HCT116 (cell line): ENCODE measurements around the gene IP6K3. TPM values are rescaled to one million over a fixed set of nuclear protein-coding genes. Genes with fewer than 3 reads are reported as not detected.

Experiments
- ATAC-seq: fragments of 200-7000 bp; cut with Tn5 transposase; 2 replicates; pipeline ENCODE4 v1.9.1; 2020; ENCODE audit warnings: mild to moderate bottlenecking, moderate library complexity
- BruUV-seq: library from RNA; stranded (reverse); fragments of 400-500 nt; replicated peaks from 2 replicates; lab custom pipeline; 2021; lab: Mats Ljungman, UMichigan
- CTCF ChIA-PET: fragments of 300-600 bp; sonication (Branson Sonifier 250); formaldehyde crosslinking; loops from one replicate; lab custom pipeline; 2021; ENCODE audit warnings: antibody characterized with exemption; lab: Charles Lee
- POLR2A ChIA-PET: fragments of 300-600, 350-600 bp; sonication (Branson Sonifier 250); formaldehyde crosslinking; loops from one replicate; lab custom pipeline; 2021; ENCODE audit warnings: antibody characterized with exemption; lab: Charles Lee
- RAD21 ChIA-PET, 2 experiments: fragments of 300-600 bp; sonication (Branson Sonifier 250); formaldehyde crosslinking; loops; one replicate each; lab custom pipeline; 2023; ENCODE audit warnings: low total read pairs in 2 of 2; ENCODE audit not compliant: uncharacterized antibody in 2 of 2, unreplicated experiment in 2 of 2, low non-redundant PET in 1 of 2; lab: Charles Lee
- DNase-seq: peaks from one replicate; pipeline ENCODE4 v3.0.0-alpha.2; 2010; ENCODE audit warnings: low read depth, low spot score
- H2AFZ ChIP-seq: fragments of 200-600 bp; shearing (Covaris generic), sonication (generic); 2 replicates; pipeline ENCODE4 v1.6.1; 2017; ENCODE audit warnings: low read depth, mixed run types, mixed read lengths, antibody characterized with exemption, low read length; ENCODE audit not compliant: poor library complexity, severe bottlenecking
- H3K27ac ChIP-seq: 2 replicates; pipeline ENCODE4 v1.5.1; 2012; ENCODE audit warnings: low read depth, low read length
- H3K27me3 ChIP-seq: fragments of 200-600 bp; sonication (generic); 2 replicates; pipeline ENCODE4 v1.6.1; 2016; ENCODE audit warnings: mixed run types, low read length, mixed read lengths; ENCODE audit not compliant: insufficient read depth
- H3K36me3 ChIP-seq, 2 experiments: fragments of 200-500 bp in 1 of 2; fragments of 200-600 bp in 1 of 2; sonication (Bioruptor generic) in 1 of 2; sonication (generic) in 1 of 2; 2 replicates each; pipeline versions ENCODE4 v1.5.1 to v1.6.1; 2014 to 2016; ENCODE audit warnings: low read length in 2 of 2, inconsistent platforms in 1 of 2, mixed read lengths in 1 of 2, mixed run types in 1 of 2; ENCODE audit not compliant: insufficient read depth in 2 of 2, control insufficient read depth in 1 of 2
- H3K4me1 ChIP-seq, 2 experiments: fragments of 200-600 bp in 1 of 2; sonication (generic) in 1 of 2; 2 replicates each; pipeline versions ENCODE4 v1.5.1 to v1.6.1; 2012 to 2017; ENCODE audit warnings: low read length in 2 of 2, inconsistent platforms in 1 of 2, mild to moderate bottlenecking in 1 of 2, mixed read lengths in 1 of 2, mixed run types in 1 of 2, moderate library complexity in 1 of 2; ENCODE audit not compliant: insufficient read depth in 2 of 2, control insufficient read depth in 1 of 2
- H3K4me2 ChIP-seq: fragments of 200-600 bp; sonication (generic); 2 replicates; pipeline ENCODE4 v1.6.1; 2017; ENCODE audit warnings: mixed run types, low read length, mixed read lengths
- H3K4me3 ChIP-seq, 2 experiments: fragments of 200-600 bp in 1 of 2; sonication (generic) in 1 of 2; replicated peaks in 1 of 2; 2 replicates each; pipeline ENCODE4 v1.5.1; 2011 to 2016; ENCODE audit warnings: low read length in 2 of 2, control low read depth in 1 of 2, low read depth in 1 of 2, mild to moderate bottlenecking in 1 of 2, mixed read lengths in 1 of 2, mixed run types in 1 of 2
- H3K79me2 ChIP-seq: fragments of 200-600 bp; sonication (generic); 2 replicates; pipeline ENCODE4 v1.6.1; 2017; ENCODE audit warnings: mild to moderate bottlenecking, mixed run types, low read length, moderate library complexity, mixed read lengths; ENCODE audit not compliant: insufficient read depth
- H3K9ac ChIP-seq: fragments of 200-600 bp; sonication (generic); 2 replicates; pipeline ENCODE4 v1.6.1; 2016; ENCODE audit warnings: low read length, mixed read lengths
- H3K9me2 ChIP-seq: fragments of 200-600 bp; sonication (generic), shearing (Covaris generic); 2 replicates; pipeline ENCODE4 v1.6.1; 2017; ENCODE audit warnings: mixed run types, mild to moderate bottlenecking, moderate library complexity; ENCODE audit not compliant: insufficient read depth
- H3K9me3 ChIP-seq, 2 experiments: fragments of 200-500 bp in 1 of 2; fragments of 200-600 bp in 1 of 2; sonication (Bioruptor generic) in 1 of 2; sonication (generic) in 1 of 2; 2 replicates each; pipeline ENCODE4 v1.6.1; 2014 to 2017; ENCODE audit warnings: low read length in 2 of 2, mixed read lengths in 2 of 2, inconsistent platforms in 1 of 2, low read depth in 1 of 2, mild to moderate bottlenecking in 1 of 2, mixed run types in 1 of 2, moderate library complexity in 1 of 2; ENCODE audit not compliant: control insufficient read depth in 1 of 2, insufficient read depth in 1 of 2
- H4K20me1 ChIP-seq: fragments of 200-600 bp; sonication (generic), shearing (Covaris generic); 2 replicates; pipeline ENCODE4 v1.6.1; 2017; ENCODE audit warnings: mixed run types, mild to moderate bottlenecking, moderate library complexity; ENCODE audit not compliant: insufficient read depth
- ATF3 ChIP-seq: IDR thresholded peaks from 2 replicates; pipeline ENCODE4 v1.6.1; 2012
- CEBPB ChIP-seq: IDR thresholded peaks from 2 replicates; pipeline ENCODE4 v1.6.1; 2012; ENCODE audit warnings: low read depth
- EGR1 ChIP-seq: IDR thresholded peaks from 2 replicates; pipeline ENCODE4 v1.6.1; 2012; ENCODE audit warnings: low read depth
- ELF1 ChIP-seq: IDR thresholded peaks from 2 replicates; pipeline ENCODE4 v1.6.1; 2012; ENCODE audit warnings: low read depth, borderline replicate concordance
- EZH2phosphoT487 ChIP-seq: fragments of 200-600 bp; IDR thresholded peaks from 2 replicates; pipeline ENCODE4 v1.6.1; 2018; ENCODE audit warnings: antibody characterized with exemption, borderline replicate concordance
- FOSL1 ChIP-seq: IDR thresholded peaks from 2 replicates; pipeline ENCODE4 v1.6.1; 2012; ENCODE audit warnings: low read depth
- MAX ChIP-seq: IDR thresholded peaks from 2 replicates; pipeline ENCODE4 v1.6.1; 2012
- POLR2A ChIP-seq: IDR thresholded peaks from 2 replicates; pipeline ENCODE4 v1.7.0; 2011; ENCODE audit warnings: borderline replicate concordance; ENCODE audit not compliant: insufficient read depth, insufficient read length; ENCODE audit errors: extremely low read depth
- POLR2AphosphoS5 ChIP-seq: IDR thresholded peaks from 2 replicates; pipeline ENCODE4 v1.6.1; 2011; ENCODE audit warnings: mild to moderate bottlenecking, low read depth, low read length, moderate library complexity
- RAD21 ChIP-seq: IDR thresholded peaks from 2 replicates; pipeline ENCODE4 v1.6.1; 2012; ENCODE audit warnings: low read depth, mild to moderate bottlenecking
- REST ChIP-seq: IDR thresholded peaks from 2 replicates; pipeline ENCODE4 v1.6.1; 2012; ENCODE audit warnings: low read depth
- SIN3A ChIP-seq: IDR thresholded peaks from 2 replicates; pipeline ENCODE4 v1.6.1; 2012; ENCODE audit warnings: low read depth
- SP1 ChIP-seq: IDR thresholded peaks from 2 replicates; pipeline ENCODE4 v1.6.1; 2012; ENCODE audit warnings: low read depth
- TCF7L2 ChIP-seq: IDR thresholded peaks from 2 replicates; pipeline ENCODE4 v1.7.0; 2011; ENCODE audit warnings: borderline replicate concordance, inconsistent platforms; ENCODE audit not compliant: insufficient read depth, insufficient read length; ENCODE audit errors: extremely low read depth
- YY1 ChIP-seq: IDR thresholded peaks from 2 replicates; pipeline ENCODE4 v1.6.1; 2011; ENCODE audit warnings: low read length, low read depth, moderate library complexity, mild to moderate bottlenecking; ENCODE audit not compliant: insufficient replicate concordance; ENCODE audit errors: extremely low read depth
- ZFX ChIP-seq: fragments of 450-650 bp; IDR thresholded peaks from 2 replicates; pipeline ENCODE4 v1.6.1; 2017
- intact Hi-C: fragments of 100-400 bp; cut with micrococcal nuclease; formaldehyde crosslinking; loops from 2 replicates; pipeline ENCODE4 v1.10.0; 2022
- total RNA-seq: library from RNA; stranded (reverse); gene quantifications from one replicate; pipeline ENCODE4 v1.2.1, GENCODE V29; 2021; ENCODE audit not compliant: unreplicated experiment

IP6K3 gene
- total RNA-seq, 1 experiment from 2014 or later = not detected

GRCh38 chr6:33691456-33692077 is 55.1 kb downstream of the IP6K3 start:
- CTCF ChIA-PET = interaction anchor here (1.1 kb wide), 1 partner anchor 9 kb away, joined by 3 read pairs; no protein-coding TSS in a partner anchor
- Histone ChIP-seq H3K27me3 (no peaks in the 10 kb centered on the region), H3K27ac (no peak overlapping the region), H3K9me2 (no peaks in the 10 kb centered on the region), H3K4me3 (no peak overlapping the region), H3K9ac (no peak overlapping the region), H3K4me2 (no peak overlapping the region), H3K36me3 (peaks cover 25 to 70% of the 10 kb centered on the region in 2 experiments), H2AFZ (no peak overlapping the region), H3K9me3 (no peaks in the 10 kb centered on the region), H4K20me1 (no peaks in the 10 kb centered on the region), H3K79me2 (peaks cover 3% of the 10 kb centered on the region; the same call in 1 of the 2 replicates), H3K4me1 (peaks cover 0 to 5% of the 10 kb centered on the region in 2 experiments; a peak in 1 of 4 replicates)
- POLR2A ChIA-PET = no interaction called here
- no TSS peak for BruUV-seq
- intact Hi-C loops = no loop called here
- RAD21 ChIA-PET = no interaction called here
- no peak for ATAC-seq
- no peak for DNase-seq
- TF ChIP-seq EGR1 (no peak), RAD21 (no peak), MAX (no peak), POLR2AphosphoS5 (0 out of 2 replicates have a peak, but pooled peaks have one; percentile 17)

GRCh38 chr6:33690766-33691165 is 55.9 kb downstream of the IP6K3 start:
- H3K79me2 ChIP-seq = peaks cover 2% of the 10 kb centered on the region; the same call in 1 of the 2 replicates
- no TSS peak for BruUV-seq
- intact Hi-C loops = no loop called here
- TF ChIP-seq EZH2phosphoT487 (no peak), TCF7L2 (no peak), FOSL1 (no peak), CEBPB (no peak), RAD21 (no peak), ZFX (no peak), MAX (no peak), EGR1 (no peak), SP1 (no peak), POLR2AphosphoS5 (no peak), ELF1 (no peak), POLR2A (no peak), ATF3 (no peak), YY1 (no peak), REST (no peak), SIN3A (no peak)

More at GRCh38 chr6:33690766-33691165, 55.9 kb downstream of the IP6K3 start:
- ChIA-PET CTCF (interaction anchor here (0.6 to 1.6 kb wide), 3 partner anchors 10 to 282 kb away, joined by 3 to 6 read pairs (median 3); no protein-coding TSS in a partner anchor), RAD21 (no interaction called here), POLR2A (no interaction called here)
- Histone ChIP-seq H2AFZ (no peak overlapping the region), H3K27ac (no peak overlapping the region), H4K20me1 (no peaks in the 10 kb centered on the region), H3K36me3 (peaks cover 22 to 70% of the 10 kb centered on the region in 2 experiments), H3K27me3 (no peaks in the 10 kb centered on the region), H3K4me3 (no peak overlapping the region), H3K9me2 (no peaks in the 10 kb centered on the region), H3K9me3 (no peaks in the 10 kb centered on the region), H3K4me2 (no peak overlapping the region), H3K9ac (no peak overlapping the region), H3K4me1 (peaks cover 0 to 5% of the 10 kb centered on the region in 2 experiments; a peak in 1 of 4 replicates)
- DNase-seq = no peak
- ATAC-seq = no peak
